ENCODE measurements around the gene SYNM.

SYNM gene

GRCh38 chr15:99176757-99177156, 71.9 kb downstream of the SYNM start:
- DNase-seq (ENCODE audit: extremely low read depth, low read depth), result no peak
- TF ChIP-seq, protein P1, sequence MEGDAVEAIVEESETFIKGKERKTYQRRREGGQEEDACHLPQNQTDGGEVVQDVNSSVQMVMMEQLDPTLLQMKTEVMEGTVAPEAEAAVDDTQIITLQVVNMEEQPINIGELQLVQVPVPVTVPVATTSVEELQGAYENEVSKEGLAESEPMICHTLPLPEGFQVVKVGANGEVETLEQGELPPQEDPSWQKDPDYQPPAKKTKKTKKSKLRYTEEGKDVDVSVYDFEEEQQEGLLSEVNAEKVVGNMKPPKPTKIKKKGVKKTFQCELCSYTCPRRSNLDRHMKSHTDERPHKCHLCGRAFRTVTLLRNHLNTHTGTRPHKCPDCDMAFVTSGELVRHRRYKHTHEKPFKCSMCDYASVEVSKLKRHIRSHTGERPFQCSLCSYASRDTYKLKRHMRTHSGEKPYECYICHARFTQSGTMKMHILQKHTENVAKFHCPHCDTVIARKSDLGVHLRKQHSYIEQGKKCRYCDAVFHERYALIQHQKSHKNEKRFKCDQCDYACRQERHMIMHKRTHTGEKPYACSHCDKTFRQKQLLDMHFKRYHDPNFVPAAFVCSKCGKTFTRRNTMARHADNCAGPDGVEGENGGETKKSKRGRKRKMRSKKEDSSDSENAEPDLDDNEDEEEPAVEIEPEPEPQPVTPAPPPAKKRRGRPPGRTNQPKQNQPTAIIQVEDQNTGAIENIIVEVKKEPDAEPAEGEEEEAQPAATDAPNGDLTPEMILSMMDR (IDR thresholded peaks at IDR 0.05; ENCODE audit: low read depth, low read length, missing control alignments), result no peak

GRCh38 chr15:99177679-99178078, 72.8 kb downstream of the SYNM start:
- no peak overlapping the region for H3K4me3 ChIP-seq (replicated peaks; ENCODE audit: low read depth, low read length)
- no peak for DNase-seq (ENCODE audit: extremely low read depth, low read depth)
- TF ChIP-seq, protein P1 (IDR thresholded peaks at IDR 0.05; ENCODE audit: low read depth, low read length, missing control alignments), result no peak

More at GRCh38 chr15:99176757-99177156, 71.9 kb downstream of the SYNM start:
- H3K4me3 ChIP-seq (replicated peaks; ENCODE audit: low read depth, low read length), result no peak overlapping the region

DNA sequence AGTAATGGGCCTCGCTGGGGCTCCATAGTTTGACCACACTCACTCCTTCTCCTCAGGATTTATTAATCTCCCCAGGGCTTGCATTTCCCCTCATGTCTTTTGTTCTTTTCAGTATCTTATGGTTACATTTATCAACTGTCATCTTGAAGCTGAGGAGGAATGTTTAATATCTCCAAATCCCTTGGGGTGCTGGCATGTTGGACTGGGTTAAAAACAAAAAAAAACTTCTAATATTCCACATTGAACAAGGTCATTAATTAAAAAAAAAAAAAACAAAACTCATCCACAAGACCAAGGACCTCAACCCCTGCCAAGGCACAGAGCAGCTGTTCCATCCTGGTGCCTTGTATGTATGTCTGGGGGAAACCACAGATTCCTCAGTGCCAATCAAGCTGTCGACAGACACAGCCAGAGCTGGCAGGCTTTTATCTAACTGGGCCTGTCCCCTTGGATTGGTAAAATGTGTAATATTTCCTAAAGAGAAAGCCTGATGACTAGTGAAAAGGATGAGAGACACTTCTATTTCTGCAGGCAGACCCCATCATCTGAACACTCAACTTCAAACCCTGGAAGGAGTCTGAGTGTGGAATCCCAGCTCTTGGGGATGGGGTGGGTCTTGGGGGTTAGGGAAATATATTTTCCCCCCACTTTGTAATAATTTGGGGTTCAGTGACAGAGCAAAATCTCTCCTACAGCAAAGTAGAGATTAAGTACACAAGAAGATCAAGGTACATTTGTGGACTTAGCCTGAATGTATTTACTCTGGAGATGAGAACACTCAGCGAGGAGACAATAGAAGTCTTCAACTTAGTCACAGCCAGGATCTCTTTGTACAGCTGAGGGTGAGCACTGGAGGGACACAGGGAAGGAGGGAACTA, 75.4 kb downstream of the SYNM start:
- TF ChIP-seq, protein P1 (IDR thresholded peaks at IDR 0.05; ENCODE audit: low read depth, low read length, missing control alignments), result no peak

DNA sequence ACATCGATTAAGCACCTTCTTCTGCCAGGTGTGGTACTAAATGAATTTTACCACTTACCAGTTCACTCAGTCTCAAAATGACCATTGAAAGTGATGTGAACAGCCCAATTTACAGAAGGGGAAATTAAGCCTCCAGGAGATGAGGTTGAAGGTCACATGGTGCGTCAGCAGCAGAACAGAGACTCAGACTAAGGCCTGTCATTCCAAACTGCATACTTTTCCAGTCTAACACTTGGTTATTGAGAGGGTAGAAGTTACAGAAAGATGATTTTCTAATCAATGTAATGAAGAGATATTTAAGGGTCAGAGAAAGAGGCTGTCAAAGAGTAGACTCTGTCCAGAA, 76.1 kb downstream of the SYNM start:
- H3K4me3 ChIP-seq (replicated peaks; ENCODE audit: low read depth, low read length), result no peak overlapping the region
- TF ChIP-seq, protein P1 (IDR thresholded peaks at IDR 0.05; ENCODE audit: low read depth, low read length, missing control alignments), result no peak
- no peak for DNase-seq (ENCODE audit: extremely low read depth, low read depth)

More for the DNA sequence above, 75.4 kb downstream of the SYNM start:
- no peak overlapping the region for H3K4me3 ChIP-seq (replicated peaks; ENCODE audit: low read depth, low read length)
- no peak for DNase-seq (ENCODE audit: extremely low read depth, low read depth)

DNA sequence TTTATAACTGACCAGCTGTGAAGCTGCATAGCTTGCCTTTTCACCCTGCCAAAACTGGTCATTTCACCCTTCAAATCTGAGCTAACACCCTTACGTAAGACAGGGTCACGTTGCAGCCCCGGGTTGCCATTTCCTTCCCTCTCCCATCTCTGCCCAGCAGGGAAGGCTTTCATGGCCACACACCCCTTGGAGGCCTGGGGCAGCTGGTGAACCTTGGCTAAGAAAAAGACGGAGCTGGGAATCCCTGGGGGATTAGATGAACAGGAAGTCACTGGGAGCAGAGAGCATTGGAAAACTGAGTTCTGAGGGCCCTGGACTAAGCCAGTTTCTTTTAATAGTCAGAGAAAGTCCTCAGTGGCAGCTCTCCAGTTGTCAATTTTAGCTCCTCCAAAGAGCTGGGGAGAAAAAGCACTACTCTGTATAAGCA, 76.7 kb downstream of the SYNM start:
- TF ChIP-seq, protein P1 (IDR thresholded peaks at IDR 0.05; ENCODE audit: low read depth, low read length, missing control alignments), result no peak
- H3K4me3 ChIP-seq (replicated peaks; ENCODE audit: low read depth, low read length), result no peak overlapping the region
- DNase-seq (ENCODE audit: extremely low read depth, low read depth), result no peak

GRCh38 chr15:99182791-99183190, 77.9 kb downstream of the SYNM start:
- no peak for DNase-seq (ENCODE audit: extremely low read depth, low read depth)
- H3K4me3 ChIP-seq (replicated peaks; ENCODE audit: low read depth, low read length), result no peak overlapping the region
- TF ChIP-seq, protein P1 (IDR thresholded peaks at IDR 0.05; ENCODE audit: low read depth, low read length, missing control alignments), result no peak

Data from HFF-Myc (cell line).